ENCODE results near the gene STRN.
"Not testable (repeated sequence)": the region's sequence is repeated elsewhere in the genome, so short reads cannot be mapped to it uniquely, and the experiment has no call there.

STRN gene

GRCh38 chr2:36902385-36903120 lies 63.8 kb downstream of the STRN start:
- DNase-seq, result no peak

DNA sequence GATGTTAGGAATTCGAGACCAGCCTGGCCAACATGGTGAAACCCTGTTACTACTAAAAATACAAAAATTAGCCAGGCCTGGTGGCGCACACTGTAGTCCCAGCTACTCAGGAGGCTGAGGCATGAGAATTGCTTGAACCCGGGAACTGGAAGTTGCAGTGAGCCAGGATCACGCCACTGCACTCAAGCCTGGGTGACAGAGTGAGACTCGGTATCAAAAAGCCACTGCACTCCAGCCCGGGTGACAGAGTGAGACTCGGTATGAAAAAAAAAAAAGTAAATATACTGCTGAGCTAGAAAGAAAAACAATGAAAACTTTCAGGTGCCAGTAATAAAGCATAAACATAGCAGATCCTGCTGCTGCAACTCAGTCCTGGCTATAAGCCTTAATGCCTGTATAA lies 73.5 kb downstream of the STRN start:
- DNase-seq, result no peak

DNA sequence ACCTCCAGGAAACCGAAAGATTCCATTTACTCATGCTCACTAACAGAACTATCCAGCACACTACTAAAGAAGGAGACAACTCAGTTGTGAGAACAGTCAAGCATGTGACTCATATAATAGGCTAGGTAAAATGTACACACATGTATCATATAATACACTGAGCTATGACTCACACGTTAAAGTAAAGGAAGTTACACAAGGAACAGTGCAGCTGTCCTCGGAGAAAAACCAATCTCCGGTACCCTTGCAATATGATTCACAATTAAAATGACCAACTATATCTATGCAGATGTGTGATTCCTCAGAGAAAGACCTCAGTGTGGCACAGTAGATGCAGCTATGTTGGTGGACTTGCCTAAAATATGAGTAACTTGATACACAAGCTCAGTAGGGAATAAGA lies 76.5 kb downstream of the STRN start:
- DNase-seq, result no peak

DNA sequence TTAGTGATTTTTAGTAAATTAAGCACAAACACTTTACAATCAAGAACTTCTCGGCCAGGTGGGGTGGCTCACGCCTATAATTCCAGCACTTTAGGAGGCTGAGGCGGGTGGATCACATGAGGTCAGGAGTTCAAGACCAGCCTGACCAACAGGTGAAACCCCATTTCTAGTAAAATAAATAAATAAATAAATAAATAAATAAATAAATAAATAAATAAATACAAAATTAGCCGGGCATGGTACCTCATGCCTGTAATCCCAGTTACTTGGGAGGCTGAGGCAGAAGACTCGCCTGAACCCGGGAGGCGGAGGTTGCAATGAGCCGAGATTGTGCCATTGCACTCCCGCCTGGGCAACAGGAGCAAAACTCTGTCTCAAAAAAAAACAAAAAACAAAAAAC lies 79.2 kb downstream of the STRN start:
- DNase-seq, result not testable (repeated sequence)

GRCh38 chr2:36886664-36887063 lies 79.7 kb downstream of the STRN start:
- no peak for DNase-seq

DNA sequence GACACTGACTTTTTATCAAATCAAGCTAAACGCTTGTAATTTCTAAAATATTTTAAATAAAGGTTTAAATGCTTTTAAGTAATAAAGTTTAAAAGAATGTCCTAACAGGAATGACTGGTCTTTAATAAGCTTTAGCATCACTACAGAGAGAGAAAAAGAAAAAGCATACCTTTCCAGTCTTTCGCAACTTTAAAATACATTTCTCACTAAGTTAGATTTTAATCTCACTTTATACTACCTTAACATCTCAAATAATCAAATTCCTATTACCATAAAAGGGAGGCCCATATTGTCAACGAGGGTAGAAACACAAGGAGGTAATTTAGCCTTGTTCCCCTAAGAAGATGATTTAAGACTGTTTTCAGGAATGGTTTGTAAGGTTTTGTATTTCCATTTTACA lies 80.7 kb downstream of the STRN start:
- DNase-seq, result no peak

GRCh38 chr2:36882532-36882931 lies 83.8 kb downstream of the STRN start:
- DNase-seq, result no peak

DNA sequence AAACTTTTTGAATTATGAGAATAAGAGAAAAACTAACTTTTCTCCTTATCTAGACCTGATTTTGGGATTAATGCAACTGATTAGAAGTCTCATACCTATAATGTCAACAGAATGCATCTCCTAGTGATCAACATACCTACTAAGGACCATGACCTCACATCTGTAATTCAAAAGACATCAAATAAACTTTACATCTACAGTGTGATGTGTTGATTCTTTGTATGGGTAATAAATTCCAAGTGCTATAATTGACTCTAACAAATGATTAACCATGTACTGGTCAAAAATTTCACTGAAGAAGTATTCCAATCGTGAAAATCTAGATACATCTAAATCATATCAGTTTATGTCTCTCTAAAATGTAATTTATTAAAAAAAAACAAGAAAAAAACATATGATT lies 84.5 kb downstream of the STRN start:
- no peak for DNase-seq

GRCh38 chr2:36878429-36878828 lies 87.9 kb downstream of the STRN start:
- DNase-seq, result no peak

- DNase-seq, result no peak
These were observed 95.1 kb downstream of the STRN start for GRCh38 chr2:36871068-36871707.

- no peak for DNase-seq
These were observed 96.7 kb downstream of the STRN start for GRCh38 chr2:36869606-36870005.

DNA sequence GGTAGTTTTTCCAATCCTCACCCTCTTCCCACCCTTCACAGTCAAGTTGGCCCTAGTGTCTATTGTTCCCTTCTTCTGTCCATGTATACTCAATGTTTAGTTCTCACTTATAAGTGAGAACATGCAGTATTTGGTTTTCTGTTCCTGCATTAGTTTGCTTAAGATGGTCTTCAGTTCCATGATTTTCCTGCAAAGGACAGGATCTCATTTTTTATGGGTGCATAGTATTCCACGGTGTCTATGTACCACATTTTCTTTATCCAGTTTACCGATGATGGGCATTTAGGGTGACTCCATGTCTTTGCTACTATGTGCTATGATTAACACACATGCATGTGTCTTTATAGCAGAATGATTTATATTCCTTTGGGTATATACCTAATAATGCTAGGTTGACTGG lies 104.4 kb downstream of the STRN start:
- DNase-seq, result no peak

DNA sequence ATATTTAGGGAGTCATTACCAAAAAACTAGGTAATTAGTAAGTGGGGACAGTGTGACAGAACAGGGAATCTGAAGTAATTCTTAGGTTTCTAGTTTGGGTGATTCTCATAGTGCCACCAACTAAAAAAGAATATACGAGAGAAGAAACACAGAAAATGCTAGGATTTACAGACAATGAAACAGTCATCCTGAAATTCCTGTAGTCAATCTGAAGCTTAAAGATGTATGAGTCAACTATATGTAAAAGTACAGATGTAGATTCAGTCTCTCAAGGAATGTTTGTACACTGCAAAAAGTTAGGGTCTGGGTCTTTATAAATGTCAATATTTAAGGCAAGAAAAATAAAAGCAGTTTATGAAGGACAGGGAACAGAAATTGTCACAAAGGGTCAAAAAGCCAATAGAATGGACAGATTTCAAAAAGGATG lies 107.0 kb downstream of the STRN start:
- no peak for DNase-seq

DNA sequence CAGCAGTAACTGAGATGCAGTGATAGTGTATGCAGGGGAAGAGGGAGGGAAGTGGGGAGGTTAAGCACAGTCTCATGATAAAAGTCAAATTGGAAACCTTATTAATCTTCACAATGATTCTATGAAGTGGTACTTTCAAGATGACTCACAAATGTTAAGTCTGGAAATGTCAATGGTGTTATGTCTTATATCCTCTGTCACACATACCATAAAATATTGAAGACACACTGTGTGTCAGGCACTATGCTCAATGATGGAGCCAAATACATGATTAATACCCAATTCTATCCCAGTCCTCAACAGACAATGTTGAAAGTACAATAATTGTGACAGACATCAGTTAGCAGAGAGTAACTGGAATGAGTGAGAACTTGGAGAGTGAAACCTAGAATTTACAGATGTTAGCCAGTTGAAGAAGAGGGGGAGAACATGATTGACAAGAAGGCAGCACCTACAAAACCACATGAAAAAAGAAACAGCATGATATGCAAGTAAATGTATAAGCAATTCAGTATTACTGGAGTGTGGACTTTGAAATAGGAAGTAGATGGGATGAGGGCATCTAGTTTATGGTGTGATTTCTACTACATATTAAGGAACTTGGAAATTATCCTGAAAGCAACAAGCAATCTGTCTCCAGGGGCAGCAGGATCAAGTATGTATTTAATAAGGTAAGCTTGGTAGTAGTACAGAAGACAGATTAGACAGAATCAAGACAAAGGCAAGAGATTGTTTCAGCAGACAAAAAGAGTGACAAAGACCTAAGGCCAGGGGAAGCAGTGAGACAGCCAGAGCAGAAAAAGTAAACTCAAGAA lies 107.6 kb downstream of the STRN start:
- no peak for DNase-seq

DNA sequence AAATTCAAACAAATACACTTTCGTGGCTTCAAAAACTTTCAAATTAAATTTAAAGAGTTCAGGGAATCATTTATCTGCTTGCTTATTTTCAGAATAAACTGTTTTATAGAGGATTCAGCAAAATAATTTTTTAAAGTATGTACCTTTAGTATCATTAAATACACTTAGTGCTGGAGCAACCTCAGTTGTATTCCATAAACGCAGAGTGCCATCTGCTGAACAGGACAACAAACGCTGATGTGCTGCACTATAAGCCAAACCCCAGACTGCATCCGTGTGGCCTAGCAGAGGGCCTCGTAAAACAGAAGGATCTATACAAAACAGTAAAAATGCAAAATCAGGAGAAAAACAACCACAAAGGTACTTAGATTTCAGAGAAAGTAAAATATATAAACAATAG lies 108.6 kb downstream of the STRN start:
- DNase-seq, result no peak

- no peak for DNase-seq
These were observed 110.9 kb downstream of the STRN start for GRCh38 chr2:36855429-36855828.

- no peak for DNase-seq
These were observed 112.1 kb downstream of the STRN start for GRCh38 chr2:36854241-36854640.

GRCh38 chr2:36849265-36849664 lies 117.1 kb downstream of the STRN start:
- no peak for DNase-seq

GRCh38 chr2:36843838-36844237 lies 122.5 kb downstream of the STRN start:
- DNase-seq, result no peak

GRCh38 chr2:36839976-36840617 lies 126.2 kb downstream of the STRN start:
- no peak for DNase-seq

- no peak for DNase-seq
These were observed 131.4 kb downstream of the STRN start for GRCh38 chr2:36834731-36835524.

- no peak for DNase-seq
These were observed 132.1 kb downstream of the STRN start for GRCh38 chr2:36834203-36834602.

- DNase-seq, result no peak
These were observed 135.2 kb downstream of the STRN start for GRCh38 chr2:36831185-36831584.
